WTC11 (cell line): ENCODE data around the gene CLCN7. TPM values are rescaled to one million over a fixed set of nuclear protein-coding genes. Genes with fewer than 3 reads are reported as not detected.

Experiments used
- ATAC-seq: fragments of 200-7000 bp; cut with Tn5 transposase; 2 replicates; pipeline ENCODE4 v1.10.0; 2021; ENCODE audit warnings: mild to moderate bottlenecking, moderate library complexity
- CTCF ChIA-PET: fragments of 300-600 bp; sonication (Branson Sonifier 250); formaldehyde crosslinking; loops from one replicate; lab custom pipeline; 2021; ENCODE audit warnings: antibody characterized with exemption; lab: Charles Lee
- POLR2A ChIA-PET: fragments of 350-600 bp; sonication (Branson Sonifier 250); formaldehyde crosslinking; loops from one replicate; lab custom pipeline; 2021; ENCODE audit warnings: antibody characterized with exemption; lab: Charles Lee
- DNase-seq: peaks from one replicate; pipeline ENCODE4 v3.0.0; 2021; ENCODE audit warnings: low spot score
- H3K27ac Mint-ChIP-seq: 2 replicates; pipeline ENCODE4 v1.8.0; 2021; ENCODE audit warnings: mixed read lengths
- H3K27me3 Mint-ChIP-seq: 2 replicates; pipeline ENCODE4 v1.8.0; 2021; ENCODE audit warnings: low read depth, mild to moderate bottlenecking, moderate library complexity, mixed read lengths
- H3K36me3 Mint-ChIP-seq: 2 replicates; pipeline ENCODE4 v1.8.0; 2021; ENCODE audit warnings: mixed read lengths
- H3K4me1 Mint-ChIP-seq: 2 replicates; pipeline ENCODE4 v1.8.0; 2022; ENCODE audit warnings: mixed read lengths
- H3K4me3 Mint-ChIP-seq: 2 replicates; pipeline ENCODE4 v1.8.0; 2021; ENCODE audit warnings: mild to moderate bottlenecking, moderate library complexity, mixed read lengths
- H3K9me3 Mint-ChIP-seq: 2 replicates; pipeline ENCODE4 v1.8.0; 2021; ENCODE audit warnings: mixed read lengths
- ARID4B ChIP-seq: sonication (generic); formaldehyde crosslinking; IDR thresholded peaks from 2 replicates; pipeline ENCODE4 v1.8.0; 2023; ENCODE audit warnings: missing genetic modification reagents, mild to moderate bottlenecking, borderline replicate concordance
- ATF2 ChIP-seq: sonication (generic); formaldehyde crosslinking; IDR thresholded peaks from 2 replicates; pipeline ENCODE4 v1.8.1; 2022; ENCODE audit warnings: low read depth, missing genetic modification reagents, borderline replicate concordance
- ATF3 ChIP-seq: sonication (generic); formaldehyde crosslinking; conservative IDR thresholded peaks from 2 replicates; pipeline ENCODE4 v1.8.1; 2022; ENCODE audit warnings: mild to moderate bottlenecking, missing genetic modification reagents
- CREM ChIP-seq: sonication (generic); formaldehyde crosslinking; IDR thresholded peaks from 2 replicates; pipeline ENCODE4 v1.8.1; 2022; ENCODE audit warnings: mild to moderate bottlenecking, missing genetic modification reagents, moderate library complexity
- E2F1 ChIP-seq: sonication (generic); formaldehyde crosslinking; IDR thresholded peaks from 2 replicates; pipeline ENCODE4 v1.8.0; 2022; ENCODE audit warnings: mild to moderate bottlenecking, missing genetic modification reagents
- E2F5 ChIP-seq: sonication (generic); formaldehyde crosslinking; IDR thresholded peaks from 2 replicates; pipeline ENCODE4 v1.8.1; 2022; ENCODE audit warnings: mild to moderate bottlenecking, moderate library complexity, missing genetic modification reagents
- JAZF1 ChIP-seq: fragments of 250-450 bp; sonication (Bioruptor Pico); IDR thresholded peaks from 2 replicates; pipeline ENCODE4 v1.9.0; 2021; ENCODE audit warnings: moderate library complexity, mild to moderate bottlenecking, inconsistent platforms
- PRRX2 ChIP-seq: fragments of 250-450 bp; sonication (Bioruptor Pico); IDR thresholded peaks from 2 replicates; pipeline ENCODE4 v1.8.0; 2021; ENCODE audit warnings: mild to moderate bottlenecking
- TEAD1 ChIP-seq: sonication (generic); formaldehyde crosslinking; IDR thresholded peaks from 2 replicates; pipeline ENCODE4 v1.8.0; 2022; ENCODE audit warnings: mild to moderate bottlenecking, missing genetic modification reagents
- TP53 ChIP-seq: sonication (generic); formaldehyde crosslinking; IDR thresholded peaks from 2 replicates; pipeline ENCODE4 v1.8.1; 2023; ENCODE audit warnings: mild to moderate bottlenecking, missing genetic modification reagents
- ZMAT4 ChIP-seq: fragments of 250-450 bp; sonication (Bioruptor Pico); IDR thresholded peaks from 2 replicates; pipeline ENCODE4 v1.9.0; 2021; ENCODE audit warnings: mild to moderate bottlenecking
- ZNF138 ChIP-seq: sonication (generic); formaldehyde crosslinking; conservative IDR thresholded peaks from 2 replicates; pipeline ENCODE4 v1.8.1; 2022; ENCODE audit warnings: mild to moderate bottlenecking, moderate library complexity, missing genetic modification reagents
- ZNF219 ChIP-seq: sonication (generic); formaldehyde crosslinking; IDR thresholded peaks from 2 replicates; pipeline ENCODE4 v1.8.0; 2023; ENCODE audit warnings: missing genetic modification reagents, mild to moderate bottlenecking, borderline replicate concordance
- ZSCAN18 ChIP-seq: fragments of 250-450 bp; sonication (Bioruptor Pico); IDR thresholded peaks from 2 replicates; pipeline ENCODE4 v2.1.2; 2022; ENCODE audit warnings: mild to moderate bottlenecking, moderate library complexity
- total RNA-seq: library from RNA; stranded (reverse); gene quantifications from 3 replicates; pipeline ENCODE4 v1.2.3, GENCODE V29; 2021

CLCN7 gene
- total RNA-seq, 1 experiment from 2014 or later = 94.1 TPM

- TF ChIP-seq ATF2 (CRISPR knock-in tag) = no peak
- TF ChIP-seq JAZF1 (CRISPR knock-in tag) = no peak
- no peak for TF ChIP-seq ZMAT4 (CRISPR knock-in tag)
- TF ChIP-seq, all 79 proteins: peak for 0
Observed at GRCh38 chr16:1460602-1461138, 14.2 kb downstream of the CLCN7 start (continued).

- H3K4me1 Mint-ChIP-seq = no peaks in the 10 kb centered on the region
Observed at GRCh38 chr16:1459967-1460366, 14.9 kb downstream of the CLCN7 start.

GRCh38 chr16:1458977-1459341, 15.9 kb downstream of the CLCN7 start:
- POLR2A ChIA-PET = interaction anchor here (1.1 kb wide), 1 partner anchor 13 kb away, joined by 3 read pairs; no protein-coding TSS in a partner anchor

More at GRCh38 chr16:1459967-1460366, 14.9 kb downstream of the CLCN7 start:
- Mint-ChIP-seq H3K36me3 (no peaks in the 10 kb centered on the region), H3K27ac (no peak overlapping the region), H3K4me3 (no peak overlapping the region), H3K27me3 (no peaks in the 10 kb centered on the region), H3K9me3 (no peaks in the 10 kb centered on the region)
- ChIA-PET CTCF (interaction anchor here (1.2 kb wide), 1 partner anchor 79 kb away, joined by 3 read pairs; no protein-coding TSS in a partner anchor), POLR2A (interaction anchor here (1.1 kb wide), 1 partner anchor 14 kb away, joined by 3 read pairs; no protein-coding TSS in a partner anchor)
- ATAC-seq (no peak), DNase-seq (no peak)
- no peak for TF ChIP-seq PRRX2 (CRISPR knock-in tag)

More at GRCh38 chr16:1458977-1459341, 15.9 kb downstream of the CLCN7 start:
- Mint-ChIP-seq H3K9me3 (no peaks in the 10 kb centered on the region), H3K27ac (no peak overlapping the region), H3K27me3 (no peaks in the 10 kb centered on the region), H3K4me1 (no peaks in the 10 kb centered on the region), H3K36me3 (no peaks in the 10 kb centered on the region), H3K4me3 (no peak overlapping the region)
- TF ChIP-seq ZSCAN18 (CRISPR knock-in tag) (no peak), CREM (CRISPR knock-in tag) (no peak), ATF3 (CRISPR knock-in tag) (no peak), TEAD1 (CRISPR knock-in tag) (no peak), E2F5 (CRISPR knock-in tag) (no peak), E2F1 (CRISPR knock-in tag) (no peak), ARID4B (CRISPR knock-in tag) (no peak), ZNF219 (CRISPR knock-in tag) (no peak), TP53 (no peak), ZNF138 (CRISPR knock-in tag) (no peak)
- DNase-seq (no peak), ATAC-seq (no peak)
- CTCF ChIA-PET = interaction anchor here (1.2 to 1.3 kb wide), 2 partner anchors 80 to 246 kb away, joined by 3 read pairs; no protein-coding TSS in a partner anchor
